HEK293 (cell line): ENCODE results near the gene GRID2.

Experiments
- CTCF ChIP-seq: fragments of 450-650 bp; formaldehyde crosslinking; IDR thresholded peaks from 2 replicates; pipeline ENCODE4 v1.5.1; 2016; ENCODE audit warnings: missing biosample characterization, missing genetic modification characterization
- GFI1B ChIP-seq: fragments of 450-650 bp; formaldehyde crosslinking; IDR thresholded peaks from 2 replicates; pipeline ENCODE4 v1.5.1; 2016; ENCODE audit warnings: missing biosample characterization, missing genetic modification characterization
- KLF16 ChIP-seq: fragments of 450-650 bp; formaldehyde crosslinking; IDR thresholded peaks from 2 replicates; pipeline ENCODE4 v1.5.1; 2017; ENCODE audit warnings: missing biosample characterization, missing genetic modification characterization
- OVOL3 ChIP-seq: fragments of 450-650 bp; formaldehyde crosslinking; IDR thresholded peaks from 2 replicates; pipeline ENCODE4 v1.5.1; 2016; ENCODE audit warnings: missing biosample characterization, missing genetic modification characterization

- TF ChIP-seq OVOL3 (no peak), CTCF (tag by site-specific recombination) (no peak), KLF16 (tag by site-specific recombination) (no peak), GFI1B (tag by site-specific recombination) (no peak)
Observed at GRCh38 chr4:93147524-93148212, 843.9 kb downstream of the GRID2 start.
